ENCODE data around the gene CKAP4.

DNA sequence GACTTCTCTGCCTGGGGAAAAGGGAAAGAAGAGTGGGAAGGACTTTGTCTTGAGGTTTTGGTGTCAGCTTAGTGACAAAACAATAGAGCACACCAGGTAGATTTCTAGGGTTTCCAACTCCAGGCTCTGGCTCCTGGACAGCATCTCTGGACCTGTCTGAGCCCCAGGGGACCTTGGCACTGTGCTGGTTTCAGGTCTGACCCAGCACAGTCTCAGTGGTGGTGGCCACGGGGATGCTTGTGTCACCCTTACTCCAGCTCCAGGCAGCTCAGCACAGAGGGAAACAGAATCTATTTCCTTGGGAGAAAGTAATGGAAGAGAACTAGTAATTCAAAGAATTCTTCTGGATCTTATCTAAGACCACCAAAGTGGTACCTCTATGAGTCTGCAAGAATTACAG is 11.1 kb upstream of the CKAP4 start:
- TF ChIP-seq EZH2 (IDR thresholded peaks at IDR 0.05) = no peak
- TF ChIP-seq POLR2AphosphoS5 (IDR thresholded peaks at IDR 0.05; ENCODE audit: borderline replicate concordance, low read depth, low read length) = no peak
- TF ChIP-seq FOXP2 (optimal IDR thresholded peaks at IDR 0.05; ENCODE audit: control extremely low read depth, extremely low read length, insufficient read depth) = no peak
